Fibroblast of lung (primary cell): ENCODE measurements around the gene ZNF470. TPM values are rescaled to one million over a fixed set of nuclear protein-coding genes. Genes with fewer than 3 reads are reported as not detected.

Source experiments
- DNase-seq, 2 donors: peaks; one replicate each; pipeline versions ENCODE4 v3.0.0 to v3.0.0-alpha.2; 2010; ENCODE audit warnings: low read depth in 2 of 2
- H2AFZ ChIP-seq: 2 replicates; pipeline ENCODE4 v1.5.1; 2012; ENCODE audit warnings: low read length, control low read depth, inconsistent platforms
- H3K27ac ChIP-seq: 2 replicates; pipeline ENCODE4 v1.5.1; 2011; ENCODE audit warnings: low read length, control low read depth; ENCODE audit not compliant: insufficient read depth
- H3K27me3 ChIP-seq: 2 replicates; pipeline ENCODE4 v1.5.1; 2011; ENCODE audit warnings: mild to moderate bottlenecking, low read length; ENCODE audit not compliant: control insufficient read depth, insufficient read depth
- H3K36me3 ChIP-seq: 2 replicates; pipeline ENCODE4 v1.5.1; 2011; ENCODE audit warnings: low read length; ENCODE audit not compliant: control insufficient read depth, insufficient read depth
- H3K4me1 ChIP-seq: 2 replicates; pipeline ENCODE4 v1.5.1; 2011; ENCODE audit warnings: low read length; ENCODE audit not compliant: control insufficient read depth, insufficient read depth; ENCODE audit errors: extremely low read depth
- H3K4me2 ChIP-seq: 2 replicates; pipeline ENCODE4 v1.5.1; 2011; ENCODE audit warnings: low read length, control low read depth; ENCODE audit not compliant: insufficient read depth; ENCODE audit errors: extremely low read depth
- H3K4me3 ChIP-seq, 4 experiments: fragments of 200-600 bp in 1 of 4; sonication (generic) in 1 of 4; replicated peaks in 1 of 4; 2 replicates each; pipeline ENCODE4 v1.5.1; 2011 to 2016; ENCODE audit warnings: low read length in 4 of 4, low read depth in 3 of 4, mild to moderate bottlenecking in 3 of 4, control low read depth in 2 of 4, inconsistent platforms in 1 of 4, mixed read lengths in 1 of 4; ENCODE audit not compliant: insufficient read depth in 1 of 4; ENCODE audit errors: control extremely low read depth in 1 of 4
- H3K79me2 ChIP-seq: 2 replicates; pipeline ENCODE4 v1.5.1; 2012; ENCODE audit warnings: mild to moderate bottlenecking, low read length, inconsistent platforms; ENCODE audit not compliant: control insufficient read depth, insufficient read depth
- H3K9ac ChIP-seq: 2 replicates; pipeline ENCODE4 v1.5.1; 2011; ENCODE audit warnings: mild to moderate bottlenecking, low read length, control low read depth; ENCODE audit not compliant: insufficient read depth
- H3K9me3 ChIP-seq: 2 replicates; pipeline ENCODE4 v1.5.1; 2012; ENCODE audit warnings: low read depth, low read length; ENCODE audit not compliant: control insufficient read depth, insufficient read depth
- H4K20me1 ChIP-seq: 2 replicates; pipeline ENCODE4 v1.5.1; 2011; ENCODE audit warnings: low read length; ENCODE audit not compliant: control insufficient read depth, insufficient read depth; ENCODE audit errors: extremely low read depth
- EZH2 ChIP-seq: IDR thresholded peaks from 2 replicates; pipeline ENCODE4 v1.5.1; 2012; ENCODE audit warnings: low read length, control low read depth, mild to moderate bottlenecking; ENCODE audit errors: missing control alignments
- polyA plus RNA-seq, 2 donors: library from polyadenylated mRNA; depleted of rRNA in 1 of 2; stranded (reverse) in 1 of 2; unstranded in 1 of 2; fragments of >200 nt; gene quantifications; 2 replicates each; pipeline ENCODE4 v1.2.1, GENCODE V29; 2011 to 2012; ENCODE audit warnings: missing spikeins in 1 of 2
- total RNA-seq: library from RNA; depleted of rRNA; stranded (reverse); fragments of >200 nt; gene quantifications from 2 replicates; pipeline ENCODE4 v1.2.1, GENCODE V29; 2014
- TF ChIP-seq, protein P1 (sequence below), 2 donors: IDR thresholded peaks in 1 of 2; conservative IDR thresholded peaks in 1 of 2; 1 replicate in 1 of 2; 2 replicates in 1 of 2; pipeline ENCODE4 v1.5.1; 2011 to 2012; ENCODE audit warnings: low read length in 2 of 2, control low read depth in 1 of 2, inconsistent platforms in 1 of 2, low read depth in 1 of 2, mild to moderate bottlenecking in 1 of 2

Gene ZNF470
- total and polyA plus RNA-seq, 2 donors (not counting 1 experiment from before 2014, with no cell fraction given) = 3.0 to 7.3 TPM

DNA sequence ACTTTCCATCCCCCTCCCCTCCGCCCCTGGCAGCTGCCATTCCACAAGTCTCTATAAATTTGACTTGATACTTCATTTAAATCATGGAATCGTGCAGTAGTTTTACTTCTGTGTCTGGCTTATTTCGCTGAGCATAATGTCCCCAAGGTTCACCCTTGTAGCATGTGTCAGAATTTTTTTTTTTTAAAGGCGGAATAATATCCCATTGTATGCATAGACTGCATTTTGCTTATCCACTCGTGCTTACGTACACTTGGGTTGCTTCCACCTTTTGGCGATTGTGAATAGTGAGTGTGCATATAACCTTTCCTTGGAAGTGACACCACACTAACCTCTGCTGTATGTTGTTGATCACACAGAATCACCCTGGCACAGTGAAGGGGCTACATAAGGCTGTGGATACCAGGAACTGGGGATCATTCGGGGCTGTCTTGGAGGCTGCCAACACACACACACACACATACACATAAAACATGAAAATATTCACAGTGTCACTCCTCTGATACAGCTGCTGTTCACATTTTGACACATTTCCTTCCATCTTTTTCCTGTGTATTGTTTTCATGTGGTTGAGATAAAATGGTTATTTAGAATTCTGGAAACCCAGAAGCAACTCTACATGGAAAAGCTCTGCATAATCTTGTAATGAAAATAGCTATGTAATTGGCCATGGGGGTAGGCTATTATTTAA, 41.2 kb downstream of the ZNF470 start:
- no peaks in the 10 kb centered on the region for H3K9me3 ChIP-seq
- TF ChIP-seq, protein P1, sequence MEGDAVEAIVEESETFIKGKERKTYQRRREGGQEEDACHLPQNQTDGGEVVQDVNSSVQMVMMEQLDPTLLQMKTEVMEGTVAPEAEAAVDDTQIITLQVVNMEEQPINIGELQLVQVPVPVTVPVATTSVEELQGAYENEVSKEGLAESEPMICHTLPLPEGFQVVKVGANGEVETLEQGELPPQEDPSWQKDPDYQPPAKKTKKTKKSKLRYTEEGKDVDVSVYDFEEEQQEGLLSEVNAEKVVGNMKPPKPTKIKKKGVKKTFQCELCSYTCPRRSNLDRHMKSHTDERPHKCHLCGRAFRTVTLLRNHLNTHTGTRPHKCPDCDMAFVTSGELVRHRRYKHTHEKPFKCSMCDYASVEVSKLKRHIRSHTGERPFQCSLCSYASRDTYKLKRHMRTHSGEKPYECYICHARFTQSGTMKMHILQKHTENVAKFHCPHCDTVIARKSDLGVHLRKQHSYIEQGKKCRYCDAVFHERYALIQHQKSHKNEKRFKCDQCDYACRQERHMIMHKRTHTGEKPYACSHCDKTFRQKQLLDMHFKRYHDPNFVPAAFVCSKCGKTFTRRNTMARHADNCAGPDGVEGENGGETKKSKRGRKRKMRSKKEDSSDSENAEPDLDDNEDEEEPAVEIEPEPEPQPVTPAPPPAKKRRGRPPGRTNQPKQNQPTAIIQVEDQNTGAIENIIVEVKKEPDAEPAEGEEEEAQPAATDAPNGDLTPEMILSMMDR (conservative IDR thresholded peaks at IDR 0.05 in 1 of 2, IDR thresholded peaks at IDR 0.05 in 1 of 2; ENCODE audit: low read depth in 1 of 2, low read length in 2 of 2) = no peak
- TF ChIP-seq EZH2 = no peak
- no peaks in the 10 kb centered on the region for H3K27me3 ChIP-seq
- H3K9ac ChIP-seq = no peak overlapping the region
- no peak for DNase-seq
- H3K36me3 ChIP-seq = no peaks in the 10 kb centered on the region
- H3K79me2 ChIP-seq = peaks cover 3% of the 10 kb centered on the region
- H3K4me3 ChIP-seq = no peak overlapping the region
- H2AFZ ChIP-seq = no peak overlapping the region
- no peak overlapping the region for H3K4me2 ChIP-seq
- no peaks in the 10 kb centered on the region for H4K20me1 ChIP-seq
- no peak overlapping the region for H3K27ac ChIP-seq
- H3K4me1 ChIP-seq = no peaks in the 10 kb centered on the region

DNA sequence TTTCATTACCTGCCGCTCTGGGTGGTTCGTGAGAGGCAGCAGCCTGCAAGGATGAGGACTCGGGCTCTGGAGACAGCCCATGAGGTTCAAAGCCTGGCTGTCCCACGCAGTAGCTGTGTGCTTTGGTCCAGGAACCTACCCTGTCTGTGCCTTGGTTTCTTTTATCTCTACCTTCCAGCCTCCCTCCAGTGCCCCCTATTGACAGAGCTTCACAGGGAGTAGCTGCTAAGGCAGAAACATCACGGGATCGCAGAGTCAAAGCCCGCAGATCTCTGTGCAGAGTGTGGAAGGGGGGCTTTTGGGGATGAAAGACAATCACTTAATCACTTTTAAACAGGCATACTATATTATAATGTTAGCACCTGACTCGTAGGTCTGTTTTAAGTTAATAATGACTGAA, 44.0 kb downstream of the ZNF470 start:
- H3K4me1 ChIP-seq = no peaks in the 10 kb centered on the region
- no peaks in the 10 kb centered on the region for H3K27me3 ChIP-seq
- no peak overlapping the region for H3K4me3 ChIP-seq
- no peak overlapping the region for H2AFZ ChIP-seq
- H3K9ac ChIP-seq = no peak overlapping the region
- H3K4me2 ChIP-seq = no peak overlapping the region
- TF ChIP-seq, protein P1 (conservative IDR thresholded peaks at IDR 0.05 in 1 of 2, IDR thresholded peaks at IDR 0.05 in 1 of 2; ENCODE audit: low read depth in 1 of 2, low read length in 2 of 2) = no peak
- TF ChIP-seq EZH2 = no peak
- no peak for DNase-seq
- no peaks in the 10 kb centered on the region for H3K9me3 ChIP-seq
- H3K79me2 ChIP-seq = no peaks in the 10 kb centered on the region
- no peak overlapping the region for H3K27ac ChIP-seq
- H4K20me1 ChIP-seq = no peaks in the 10 kb centered on the region
- H3K36me3 ChIP-seq = no peaks in the 10 kb centered on the region

DNA sequence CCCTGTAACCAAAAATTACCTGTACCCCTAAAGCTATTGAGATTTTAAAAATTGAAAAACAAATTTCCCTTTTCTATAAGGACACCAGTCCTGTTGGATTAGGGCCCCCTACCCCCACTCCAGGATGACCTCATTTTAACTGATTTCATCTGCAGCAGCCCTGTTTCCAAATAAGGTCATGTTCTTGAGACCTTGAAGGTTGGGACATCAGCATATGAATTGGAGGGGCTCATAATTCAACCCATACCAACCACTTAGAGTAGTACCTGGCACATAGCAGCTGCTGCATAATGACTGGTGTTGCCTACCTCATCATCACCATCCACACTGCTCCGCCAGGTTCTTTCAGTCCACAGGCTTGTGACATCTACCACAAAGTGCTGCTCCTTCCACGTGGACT, 45.5 kb downstream of the ZNF470 start:
- Histone ChIP-seq H3K4me3 (no peak overlapping the region), H3K27ac (no peak overlapping the region), H3K4me2 (no peak overlapping the region), H3K27me3 (no peaks in the 10 kb centered on the region), H3K9me3 (no peaks in the 10 kb centered on the region), H3K4me1 (no peaks in the 10 kb centered on the region), H3K36me3 (no peaks in the 10 kb centered on the region), H3K9ac (no peak overlapping the region), H4K20me1 (no peaks in the 10 kb centered on the region), H2AFZ (no peak overlapping the region), H3K79me2 (no peaks in the 10 kb centered on the region)
- TF ChIP-seq, protein P1 (conservative IDR thresholded peaks at IDR 0.05 in 1 of 2, IDR thresholded peaks at IDR 0.05 in 1 of 2; ENCODE audit: low read depth in 1 of 2, low read length in 2 of 2) = no peak
- TF ChIP-seq EZH2 = no peak
- DNase-seq = no peak
